ENCODE measurements around the gene NRDE2.

NRDE2 gene

GRCh38 chr14:90296641-90297040, 35.1 kb downstream of the NRDE2 start:
- DNase-seq, result no peak

- DNase-seq, result no peak
Measured at GRCh38 chr14:90295870-90296516, 35.7 kb downstream of the NRDE2 start.

GRCh38 chr14:90294872-90295271, 36.9 kb downstream of the NRDE2 start:
- DNase-seq, result no peak

- DNase-seq, result no peak
Measured at GRCh38 chr14:90293766-90294730, 37.7 kb downstream of the NRDE2 start.

- no peak for DNase-seq
Measured at GRCh38 chr14:90291699-90292098, 40.0 kb downstream of the NRDE2 start.

GRCh38 chr14:90290337-90291011, 41.3 kb downstream of the NRDE2 start:
- DNase-seq, result no peak

GRCh38 chr14:90288651-90289355, 42.9 kb downstream of the NRDE2 start:
- no peak for DNase-seq

- no peak for DNase-seq
Measured at GRCh38 chr14:90287791-90288190, 44.0 kb downstream of the NRDE2 start.

GRCh38 chr14:90281756-90282155, 50.0 kb downstream of the NRDE2 start:
- no peak for DNase-seq

GRCh38 chr14:90281261-90281660, 50.5 kb downstream of the NRDE2 start:
- no peak for DNase-seq

- DNase-seq, result no peak
Measured at GRCh38 chr14:90280096-90280495, 51.6 kb downstream of the NRDE2 start.

GRCh38 chr14:90278199-90279175, 53.3 kb downstream of the NRDE2 start:
- no peak for DNase-seq

GRCh38 chr14:90277581-90278198, 54.1 kb downstream of the NRDE2 start:
- no peak for DNase-seq

GRCh38 chr14:90276646-90277367, 54.9 kb downstream of the NRDE2 start:
- DNase-seq, result no peak

GRCh38 chr14:90275820-90276219, 55.9 kb downstream of the NRDE2 start:
- no peak for DNase-seq

- DNase-seq, result no peak
Measured at GRCh38 chr14:90275458-90275814, 56.3 kb downstream of the NRDE2 start.

- no peak for DNase-seq
Measured at GRCh38 chr14:90274808-90275457, 56.8 kb downstream of the NRDE2 start.

GRCh38 chr14:90274019-90274418, 57.7 kb downstream of the NRDE2 start:
- no peak for DNase-seq

GRCh38 chr14:90273532-90273931, 58.2 kb downstream of the NRDE2 start:
- no peak for DNase-seq

- DNase-seq, result no peak
Measured at GRCh38 chr14:90272523-90272922, 59.2 kb downstream of the NRDE2 start.

All from NCI-H187 treated with DMSO at 0.1 percent for 48 hours (cell line).